A549 (cell line): Measurements from ENCODE around the gene RHNO1. TPM values are rescaled to one million over a fixed set of nuclear protein-coding genes. Genes with fewer than 3 reads are reported as not detected.

Experiments used
- ATAC-seq, 2 experiments: fragments of 200-7000 bp in 1 of 2; fragments of >200 bp in 1 of 2; cut with Nextera tagmentation in 1 of 2; cut with Tn5 transposase in 1 of 2; 3 replicates each; pipeline versions ENCODE4 v1.8.0 to v1.9.1; 2018 to 2020; ENCODE audit warnings: mild to moderate bottlenecking in 1 of 2, moderate library complexity in 1 of 2
- CTCF ChIA-PET: fragments of 300-600 bp; sonication (Branson Sonifier 250); formaldehyde crosslinking; extraction: SDS; loops from one replicate; lab custom pipeline; 2021; ENCODE audit warnings: antibody characterized with exemption, inconsistent platforms; lab: Yijun Ruan, JAX
- POLR2A ChIA-PET: fragments of 350-600 bp; formaldehyde crosslinking; extraction: SDS; loops from one replicate; lab custom pipeline; 2021; ENCODE audit warnings: antibody characterized with exemption, inconsistent platforms; lab: Yijun Ruan, JAX
- DNase-seq, 2 experiments: peaks; one replicate each; pipeline versions ENCODE4 v3.0.0 to v3.0.0-alpha.2; 2011 to 2016; ENCODE audit warnings: low read depth in 1 of 2, low spot score in 1 of 2
- FAIRE-seq: peaks from 2 replicates; lab custom pipeline; 2011; peaks lifted over from hg19 to GRCh38; lab: Jason Lieb, UNC
- H3K27ac ChIP-seq, 2 experiments: fragments of >200 bp; sonication (Bioruptor Twin); formaldehyde crosslinking; 3 replicates each; pipeline ENCODE4 v1.5.1; 2016 to 2017
- H3K4me1 ChIP-seq: fragments of >200 bp; sonication (Bioruptor Twin); formaldehyde crosslinking; 3 replicates; pipeline ENCODE4 v1.6.1; 2016
- H3K4me2 ChIP-seq: fragments of >200 bp; sonication (Bioruptor Twin); formaldehyde crosslinking; 3 replicates; pipeline ENCODE4 v1.6.1; 2016
- H3K4me3 ChIP-seq: fragments of >200 bp; sonication (Bioruptor Twin); formaldehyde crosslinking; 3 replicates; pipeline ENCODE4 v1.5.1; 2016
- H3K9me3 ChIP-seq: fragments of >200 bp; sonication (Bioruptor Twin); formaldehyde crosslinking; 3 replicates; pipeline ENCODE4 v1.6.1; 2016
- BHLHE40 ChIP-seq: IDR thresholded peaks from 2 replicates; pipeline ENCODE4 v1.6.1; 2012; ENCODE audit warnings: low read depth, low read length, inconsistent platforms
- CHD2 ChIP-seq: fragments of 150-350 bp; IDR thresholded peaks from 2 replicates; pipeline ENCODE4 v1.6.1; 2014; ENCODE audit warnings: low read length; ENCODE audit not compliant: partially characterized antibody
- CHD4 ChIP-seq: fragments of 200-600 bp; sonication (generic); IDR thresholded peaks from 2 replicates; pipeline ENCODE4 v1.6.1; 2016; ENCODE audit warnings: antibody characterized with exemption, mild to moderate bottlenecking, borderline replicate concordance
- E2F6 ChIP-seq: IDR thresholded peaks from 2 replicates; pipeline ENCODE4 v1.6.1; 2012; ENCODE audit warnings: low read depth, borderline replicate concordance
- EHF ChIP-seq: fragments of 250-450 bp; sonication (Bioruptor Pico); IDR thresholded peaks from 2 replicates; pipeline ENCODE4 v1.5.0; 2020; ENCODE audit warnings: mild to moderate bottlenecking
- EHMT2 ChIP-seq: fragments of 200-600 bp; sonication (generic); IDR thresholded peaks from 2 replicates; pipeline ENCODE4 v1.6.1; 2016; ENCODE audit warnings: antibody characterized with exemption, low read depth, mild to moderate bottlenecking, moderate library complexity
- EP300 ChIP-seq, 2 experiments: fragments of >200 bp; sonication (Bioruptor Twin); formaldehyde crosslinking; IDR thresholded peaks; 2 replicates in 1 of 2; 3 replicates in 1 of 2; pipeline ENCODE4 v1.6.1; 2016 to 2017
- ESRRA ChIP-seq: fragments of 150-350 bp; IDR thresholded peaks from 2 replicates; pipeline ENCODE4 v1.6.1; 2014; ENCODE audit warnings: mild to moderate bottlenecking, low read length, borderline replicate concordance
- FOSB ChIP-seq: fragments of 250-450 bp; sonication (Bioruptor Pico); IDR thresholded peaks from 2 replicates; pipeline ENCODE4 v1.5.0; 2020; ENCODE audit warnings: mild to moderate bottlenecking, moderate library complexity
- FOXS1 ChIP-seq: fragments of 250-450 bp; sonication (Bioruptor Pico); IDR thresholded peaks from 2 replicates; pipeline ENCODE4 v1.5.0; 2020; ENCODE audit warnings: mild to moderate bottlenecking, moderate library complexity
- GATA3 ChIP-seq: IDR thresholded peaks from 2 replicates; pipeline ENCODE4 v1.6.1; 2012; ENCODE audit warnings: borderline replicate concordance
- HES2 ChIP-seq: fragments of >200 bp; sonication (Bioruptor Twin); formaldehyde crosslinking; IDR thresholded peaks from 2 replicates; pipeline ENCODE4 v1.6.1; 2016
- HEYL ChIP-seq: fragments of 250-450 bp; sonication (Bioruptor Pico); IDR thresholded peaks from 2 replicates; pipeline ENCODE4 v1.8.0; 2021; ENCODE audit warnings: mild to moderate bottlenecking, moderate library complexity
- HOXA7 ChIP-seq: fragments of 250-450 bp; sonication (Bioruptor Pico); IDR thresholded peaks from 2 replicates; pipeline ENCODE4 v1.5.0; 2020; ENCODE audit warnings: mild to moderate bottlenecking, moderate library complexity
- HOXB5 ChIP-seq: fragments of 250-450 bp; sonication (Bioruptor Pico); IDR thresholded peaks from 2 replicates; pipeline ENCODE4 v1.5.0; 2020; ENCODE audit warnings: mild to moderate bottlenecking, moderate library complexity
- JUNB ChIP-seq: fragments of >200 bp; sonication (Bioruptor Twin); formaldehyde crosslinking; IDR thresholded peaks from 2 replicates; pipeline ENCODE4 v1.6.1; 2016
- MAFK ChIP-seq: fragments of 450-650 bp; IDR thresholded peaks from 2 replicates; pipeline ENCODE4 v1.6.1; 2014; ENCODE audit not compliant: partially characterized antibody
- MYC ChIP-seq: IDR thresholded peaks from 2 replicates; pipeline ENCODE4 v1.6.1; 2012; ENCODE audit warnings: mild to moderate bottlenecking, inconsistent platforms, low read length, improper control_type of control experiment, borderline replicate concordance
- NR3C1 ChIP-seq: fragments of >200 bp; sonication (Bioruptor Twin); formaldehyde crosslinking; IDR thresholded peaks from 3 replicates; pipeline ENCODE4 v1.6.1; 2017
- PHF8 ChIP-seq: fragments of 200-600 bp; sonication (generic); IDR thresholded peaks from 2 replicates; pipeline ENCODE4 v1.6.1; 2016; ENCODE audit warnings: low read depth, mild to moderate bottlenecking, antibody characterized with exemption, moderate library complexity, borderline replicate concordance
- RARB ChIP-seq: fragments of 250-450 bp; sonication (Bioruptor Pico); IDR thresholded peaks from 2 replicates; pipeline ENCODE4 v1.8.0; 2021; ENCODE audit warnings: mild to moderate bottlenecking, moderate library complexity
- RCOR1 ChIP-seq: fragments of 150-350 bp; IDR thresholded peaks from 2 replicates; pipeline ENCODE4 v1.6.1; 2014; ENCODE audit warnings: antibody characterized with exemption, low read length, low read depth
- RFX5 ChIP-seq: fragments of 450-650 bp; IDR thresholded peaks from 2 replicates; pipeline ENCODE4 v1.7.1; 2014; ENCODE audit warnings: antibody characterized with exemption, mild to moderate bottlenecking, moderate library complexity
- RNF2 ChIP-seq: fragments of 200-600 bp; sonication (generic); IDR thresholded peaks from 2 replicates; pipeline ENCODE4 v1.6.1; 2016; ENCODE audit warnings: low read depth, mild to moderate bottlenecking, antibody characterized with exemption, moderate library complexity, borderline replicate concordance
- SMC3 ChIP-seq: fragments of >200 bp; sonication (Bioruptor Twin); formaldehyde crosslinking; IDR thresholded peaks from 3 replicates; pipeline ENCODE4 v1.6.1; 2018; ENCODE audit warnings: inconsistent platforms
- ZC3H11A ChIP-seq: fragments of 450-650 bp; IDR thresholded peaks from 2 replicates; pipeline ENCODE4 v1.6.1; 2014; ENCODE audit warnings: antibody characterized with exemption, mild to moderate bottlenecking
- WGBS: methylation state at CpG from one replicate; pipeline ENCODE4 v1.1.6; 2017; ENCODE audit errors: missing lambda C conversion rate; 5-methylcytosine and 5-hydroxymethylcytosine counted together
- polyA plus RNA-seq, 4 experiments: library from polyadenylated mRNA; depleted of rRNA in 3 of 4; stranded (reverse); fragments of >200 nt; fragmentation: RNase III in 1 of 4; extraction: RNeasy Plus Mini Kit Qiagen cat#74134 plus additional on column Dnase treatment in 1 of 4; gene quantifications; 2 replicates in 3 of 4; 3 replicates in 1 of 4; pipeline ENCODE4 v1.2.3, GENCODE V29; 2011 to 2017
- TF ChIP-seq, protein P1 (sequence below): fragments of 250-450 bp; sonication (Bioruptor Pico); IDR thresholded peaks from 2 replicates; pipeline ENCODE4 v1.5.0; 2021; ENCODE audit warnings: mild to moderate bottlenecking, moderate library complexity, borderline replicate concordance
- TF ChIP-seq, protein P2 (sequence below): fragments of 450-650 bp; IDR thresholded peaks from 2 replicates; pipeline ENCODE4 v1.6.1; 2014; ENCODE audit warnings: antibody characterized with exemption
- TF ChIP-seq, protein P3 (sequence below): fragments of >200 bp; sonication (Bioruptor Twin); formaldehyde crosslinking; IDR thresholded peaks from 3 replicates; pipeline ENCODE4 v1.5.1; 2016
- TF ChIP-seq, protein P4 (sequence below): IDR thresholded peaks from 2 replicates; pipeline ENCODE4 v1.6.1; 2012

The RHNO1 gene
- polyA plus RNA-seq, 2 of the 4 experiments (the other 2 are of a cell fraction): 35.7 to 85.9 TPM

DNA sequence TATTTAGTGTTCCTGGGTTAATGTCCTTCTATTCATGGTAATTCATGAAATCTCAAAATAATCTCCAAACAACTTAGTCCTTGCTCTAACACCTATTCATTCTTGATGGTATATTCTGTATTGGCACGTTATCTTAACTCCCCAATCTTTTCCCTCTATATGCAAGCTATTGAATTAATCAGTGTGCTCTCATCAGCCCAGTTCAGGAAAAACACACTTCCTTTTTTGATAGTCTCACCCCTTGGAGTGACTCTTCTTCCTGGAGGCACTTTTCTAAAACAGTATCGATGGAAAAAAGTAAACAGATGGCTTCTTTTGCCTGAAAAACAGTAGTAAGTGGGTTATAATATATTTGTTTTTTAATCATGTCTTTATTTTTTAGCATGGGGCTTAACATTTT, 42.2 kb downstream of the RHNO1 start:
- POLR2A ChIA-PET: no interaction called here
- no peak for DNase-seq
- ATAC-seq: no peak
- CTCF ChIA-PET: interaction anchor here (2.3 kb wide), 1 partner anchor 25 kb away, joined by 8 read pairs; no protein-coding TSS in a partner anchor
- Histone ChIP-seq H3K4me2 (no peak overlapping the region), H3K9me3 (no peaks in the 10 kb centered on the region), H3K4me1 (no peaks in the 10 kb centered on the region), H3K27ac (no peak overlapping the region), H3K4me3 (no peak overlapping the region)
- TF ChIP-seq FOSB (no peak), EHF (CRISPR knock-in tag) (no peak), ZC3H11A (no peak), HOXB5 (CRISPR knock-in tag) (no peak), BHLHE40 (no peak), PHF8 (no peak), JUNB (no peak), NR3C1 (no peak), EP300 (IDR thresholded peaks at IDR 0.05) (no peak), MAFK (no peak), RARB (no peak), HES2 (no peak), E2F6 (no peak), RNF2 (no peak), HEYL (no peak), ESRRA (no peak), CHD4 (no peak), RCOR1 (no peak)
- TF ChIP-seq, protein P1, sequence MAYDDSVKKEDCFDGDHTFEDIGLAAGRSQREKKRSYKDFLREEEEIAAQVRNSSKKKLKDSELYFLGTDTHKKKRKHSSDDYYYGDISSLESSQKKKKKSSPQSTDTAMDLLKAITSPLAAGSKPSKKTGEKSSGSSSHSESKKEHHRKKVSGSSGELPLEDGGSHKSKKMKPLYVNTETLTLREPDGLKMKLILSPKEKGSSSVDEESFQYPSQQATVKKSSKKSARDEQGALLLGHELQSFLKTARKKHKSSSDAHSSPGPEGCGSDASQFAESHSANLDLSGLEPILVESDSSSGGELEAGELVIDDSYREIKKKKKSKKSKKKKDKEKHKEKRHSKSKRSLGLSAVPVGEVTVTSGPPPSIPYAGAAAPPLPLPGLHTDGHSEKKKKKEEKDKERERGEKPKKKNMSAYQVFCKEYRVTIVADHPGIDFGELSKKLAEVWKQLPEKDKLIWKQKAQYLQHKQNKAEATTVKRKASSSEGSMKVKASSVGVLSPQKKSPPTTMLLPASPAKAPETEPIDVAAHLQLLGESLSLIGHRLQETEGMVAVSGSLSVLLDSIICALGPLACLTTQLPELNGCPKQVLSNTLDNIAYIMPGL: no peak
- TF ChIP-seq, protein P2, sequence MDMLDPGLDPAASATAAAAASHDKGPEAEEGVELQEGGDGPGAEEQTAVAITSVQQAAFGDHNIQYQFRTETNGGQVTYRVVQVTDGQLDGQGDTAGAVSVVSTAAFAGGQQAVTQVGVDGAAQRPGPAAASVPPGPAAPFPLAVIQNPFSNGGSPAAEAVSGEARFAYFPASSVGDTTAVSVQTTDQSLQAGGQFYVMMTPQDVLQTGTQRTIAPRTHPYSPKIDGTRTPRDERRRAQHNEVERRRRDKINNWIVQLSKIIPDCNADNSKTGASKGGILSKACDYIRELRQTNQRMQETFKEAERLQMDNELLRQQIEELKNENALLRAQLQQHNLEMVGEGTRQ: no peak
- 83% methylated on average over 2 of the region's 2 CpGs for WGBS
- no peak for FAIRE-seq

DNA sequence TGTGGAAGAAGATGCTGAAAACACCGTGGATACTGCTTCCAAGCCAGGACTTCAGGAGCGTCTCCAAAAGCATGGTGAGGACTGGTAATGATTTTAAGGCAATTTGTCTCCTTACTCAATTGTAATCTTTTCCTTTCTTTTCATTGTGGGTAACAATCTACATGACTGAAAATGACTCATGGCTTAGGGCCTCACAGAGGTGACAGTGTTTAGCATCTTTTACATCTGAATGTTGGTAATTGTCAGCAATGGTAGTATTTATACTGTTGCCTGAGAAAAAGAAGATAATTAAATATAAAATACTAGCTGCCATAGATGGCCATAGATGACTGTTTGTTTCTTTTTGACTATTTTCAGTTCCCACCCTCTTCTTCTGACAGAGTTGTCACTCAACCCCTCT, 45.3 kb downstream of the RHNO1 start:
- Histone ChIP-seq H3K9me3 (no peaks in the 10 kb centered on the region), H3K27ac (no peak overlapping the region), H3K4me2 (no peak overlapping the region), H3K4me1 (no peaks in the 10 kb centered on the region), H3K4me3 (no peak overlapping the region)
- ChIA-PET CTCF (interaction anchor here (0.6 to 3.7 kb wide), 3 partner anchors 22 to 352 kb away, joined by 3 to 22 read pairs (median 3); no protein-coding TSS in a partner anchor), POLR2A (no interaction called here)
- TF ChIP-seq CHD2 (no peak), GATA3 (no peak), FOXS1 (no peak), ESRRA (no peak), MYC (no peak), RFX5 (no peak), ZC3H11A (no peak), SMC3 (no peak), EHMT2 (no peak), PHF8 (no peak), HOXA7 (CRISPR knock-in tag) (no peak)
- TF ChIP-seq, protein P3, sequence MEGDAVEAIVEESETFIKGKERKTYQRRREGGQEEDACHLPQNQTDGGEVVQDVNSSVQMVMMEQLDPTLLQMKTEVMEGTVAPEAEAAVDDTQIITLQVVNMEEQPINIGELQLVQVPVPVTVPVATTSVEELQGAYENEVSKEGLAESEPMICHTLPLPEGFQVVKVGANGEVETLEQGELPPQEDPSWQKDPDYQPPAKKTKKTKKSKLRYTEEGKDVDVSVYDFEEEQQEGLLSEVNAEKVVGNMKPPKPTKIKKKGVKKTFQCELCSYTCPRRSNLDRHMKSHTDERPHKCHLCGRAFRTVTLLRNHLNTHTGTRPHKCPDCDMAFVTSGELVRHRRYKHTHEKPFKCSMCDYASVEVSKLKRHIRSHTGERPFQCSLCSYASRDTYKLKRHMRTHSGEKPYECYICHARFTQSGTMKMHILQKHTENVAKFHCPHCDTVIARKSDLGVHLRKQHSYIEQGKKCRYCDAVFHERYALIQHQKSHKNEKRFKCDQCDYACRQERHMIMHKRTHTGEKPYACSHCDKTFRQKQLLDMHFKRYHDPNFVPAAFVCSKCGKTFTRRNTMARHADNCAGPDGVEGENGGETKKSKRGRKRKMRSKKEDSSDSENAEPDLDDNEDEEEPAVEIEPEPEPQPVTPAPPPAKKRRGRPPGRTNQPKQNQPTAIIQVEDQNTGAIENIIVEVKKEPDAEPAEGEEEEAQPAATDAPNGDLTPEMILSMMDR: no peak
- TF ChIP-seq, protein P4, sequence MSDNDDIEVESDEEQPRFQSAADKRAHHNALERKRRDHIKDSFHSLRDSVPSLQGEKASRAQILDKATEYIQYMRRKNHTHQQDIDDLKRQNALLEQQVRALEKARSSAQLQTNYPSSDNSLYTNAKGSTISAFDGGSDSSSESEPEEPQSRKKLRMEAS: no peak
- FAIRE-seq (no peak), DNase-seq (no peak), ATAC-seq (no peak)
- 93% methylated on average over 2 of the region's 2 CpGs for WGBS
